Smooth muscle cell of the brain vasculature (primary cell): ENCODE data around the gene LRRC8E.

ENCODE experiments used
- DNase-seq: peaks from one replicate; pipeline ENCODE4 v3.0.0-alpha.2; 2012; ENCODE audit warnings: low read depth, low spot score

LRRC8E gene

DNA sequence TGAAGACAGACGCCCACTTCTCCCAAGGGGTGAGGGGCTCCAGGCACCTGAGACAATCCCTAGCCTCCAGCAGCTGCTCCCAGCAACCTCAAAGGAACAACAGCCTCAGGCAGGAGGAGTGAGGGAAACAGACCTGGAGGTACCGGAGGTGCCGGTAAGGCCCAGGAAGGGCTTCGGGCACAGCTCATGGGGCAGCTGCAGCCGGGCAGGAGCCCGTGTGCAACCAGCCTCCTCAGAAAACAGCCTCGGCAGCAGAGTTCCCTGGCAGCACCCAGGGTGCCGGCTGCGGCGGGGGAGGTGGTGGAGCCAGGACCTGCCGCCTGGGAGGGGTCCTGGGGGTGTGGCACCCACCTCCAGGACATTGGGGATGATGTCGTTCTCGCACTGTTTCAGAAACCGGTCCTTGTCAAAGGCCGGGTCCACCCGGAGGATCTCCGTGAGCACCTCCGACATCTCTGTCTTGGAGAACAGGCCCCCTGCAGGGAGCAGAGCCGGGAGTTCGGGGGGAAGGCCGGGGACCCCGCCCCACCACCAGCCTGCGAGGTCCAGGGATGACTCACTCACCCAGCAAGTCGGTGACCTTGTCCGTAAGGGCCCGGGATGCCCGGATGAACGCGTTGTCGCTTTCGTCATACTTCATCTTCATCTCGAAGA lies 44.1 kb downstream of the LRRC8E start:
- no peak for DNase-seq

DNA sequence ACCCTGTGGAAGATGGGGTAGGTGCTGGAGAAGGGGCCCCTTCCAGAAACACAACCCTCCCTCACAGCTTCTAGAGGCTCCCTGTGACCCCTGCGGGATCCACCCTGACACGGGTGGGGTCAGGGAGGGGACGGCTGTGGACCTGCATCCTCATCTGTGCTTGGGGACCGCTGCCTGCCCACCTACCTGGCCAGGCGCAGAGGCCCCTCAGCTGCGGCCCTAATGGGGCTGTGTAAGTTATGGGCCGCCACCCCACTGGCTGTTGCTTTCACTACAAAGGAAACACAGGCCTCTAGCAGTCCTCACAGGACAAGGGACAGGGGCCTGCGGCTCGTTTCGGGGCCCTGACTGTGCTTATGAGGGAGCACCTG lies 44.6 kb downstream of the LRRC8E start:
- DNase-seq, result no peak

DNA sequence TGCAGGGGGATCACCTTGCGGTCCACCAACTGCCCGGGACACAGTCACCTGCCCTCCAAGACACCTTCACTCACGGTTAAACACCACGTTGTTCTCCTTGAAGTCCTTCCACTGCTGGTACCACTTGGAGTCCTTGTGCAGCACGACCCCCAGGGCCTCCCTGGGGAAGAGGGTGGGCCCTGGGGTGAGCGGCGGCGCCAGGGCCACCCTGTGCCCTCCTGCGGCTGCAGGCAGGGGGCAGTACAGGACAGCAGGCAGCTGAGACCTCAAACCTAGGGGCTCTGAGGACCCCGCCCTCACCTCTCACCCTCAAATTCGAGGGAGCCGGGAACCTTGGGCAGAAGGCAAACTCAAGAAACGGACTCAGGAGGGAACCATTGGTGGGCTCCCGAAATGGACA lies 45.1 kb downstream of the LRRC8E start:
- DNase-seq, result no peak

DNA sequence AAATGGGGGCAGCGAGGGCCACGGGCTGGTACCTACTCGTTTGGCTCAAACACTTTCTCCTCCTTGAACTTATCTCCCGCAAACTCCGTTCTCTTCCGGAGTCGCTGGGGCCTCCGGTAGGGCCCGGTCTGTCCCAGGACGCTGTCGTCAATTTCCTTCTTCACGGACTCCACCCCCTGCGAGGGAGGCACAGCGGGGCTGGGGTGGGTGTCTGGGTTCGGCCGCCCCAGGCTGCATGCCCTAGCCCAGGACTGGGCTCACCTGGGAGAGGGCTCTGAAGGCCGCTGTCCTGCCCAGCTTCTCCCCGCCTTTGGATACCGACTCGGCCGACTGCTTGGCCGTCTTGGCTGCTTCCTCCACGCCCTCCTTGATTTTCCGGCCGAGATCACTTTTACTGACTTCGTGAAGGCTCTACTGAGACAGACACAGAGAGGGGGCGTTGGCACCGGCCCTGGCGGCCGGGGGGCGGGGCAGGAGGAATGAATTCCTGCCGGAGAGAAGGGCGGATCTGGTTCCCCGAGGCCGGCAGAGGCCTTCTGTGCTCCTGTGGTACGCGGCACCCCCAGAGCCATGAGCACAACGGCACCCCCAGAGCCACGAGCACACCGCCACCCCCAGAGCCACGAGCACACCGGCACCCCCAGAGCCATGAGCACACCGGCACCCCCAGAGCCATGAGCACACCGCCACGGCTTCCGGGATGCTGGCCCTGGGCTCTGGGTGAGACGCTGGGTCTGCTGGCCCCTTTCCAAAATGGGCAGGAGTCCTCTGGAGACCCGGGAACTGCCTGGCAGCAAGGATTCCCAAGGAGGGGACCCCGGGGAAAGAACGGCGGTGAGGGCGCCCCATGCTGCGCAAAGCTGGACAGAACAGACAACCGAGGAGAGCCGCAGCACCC lies 45.8 kb downstream of the LRRC8E start:
- no peak for DNase-seq

DNA sequence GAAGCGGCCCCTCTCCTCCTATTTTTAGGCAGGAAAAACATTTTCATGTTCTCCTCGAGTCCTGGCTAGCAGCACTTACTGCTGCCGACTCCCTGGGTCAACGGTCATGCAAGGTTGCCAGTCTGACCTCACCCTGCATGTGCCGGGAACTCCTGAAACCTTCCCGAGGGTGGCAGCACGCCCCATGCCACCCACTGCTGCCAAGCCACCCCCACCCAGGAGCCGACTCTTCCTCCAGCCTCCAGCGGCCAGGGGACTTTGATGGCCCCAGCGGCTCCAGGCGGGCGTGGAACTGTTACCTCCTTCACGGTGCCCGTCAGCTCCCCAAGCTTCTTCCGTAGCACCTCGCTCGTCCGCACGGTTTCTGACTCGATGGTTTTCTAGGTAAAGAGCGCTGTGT lies 46.5 kb downstream of the LRRC8E start:
- DNase-seq, result no peak

DNA sequence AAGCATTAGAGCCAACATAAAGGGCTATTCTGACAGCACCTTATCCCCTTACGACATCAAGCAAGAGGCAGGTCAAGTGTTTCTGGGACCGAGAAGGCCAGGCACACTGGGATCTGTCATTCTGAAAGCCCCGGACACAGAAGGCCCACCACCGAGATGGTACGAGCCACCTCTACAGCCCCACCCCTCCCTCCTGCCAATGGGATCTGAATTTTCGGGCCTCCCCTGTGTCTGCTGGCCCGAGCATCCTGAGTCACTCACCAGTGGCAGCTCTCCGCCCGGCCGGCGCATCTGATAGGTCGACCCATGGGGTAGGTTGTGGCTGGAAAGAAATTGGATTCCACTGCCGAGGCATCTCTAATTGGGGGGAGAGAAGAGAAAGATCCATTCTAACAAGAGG lies 52.5 kb downstream of the LRRC8E start:
- DNase-seq, result no peak

DNA sequence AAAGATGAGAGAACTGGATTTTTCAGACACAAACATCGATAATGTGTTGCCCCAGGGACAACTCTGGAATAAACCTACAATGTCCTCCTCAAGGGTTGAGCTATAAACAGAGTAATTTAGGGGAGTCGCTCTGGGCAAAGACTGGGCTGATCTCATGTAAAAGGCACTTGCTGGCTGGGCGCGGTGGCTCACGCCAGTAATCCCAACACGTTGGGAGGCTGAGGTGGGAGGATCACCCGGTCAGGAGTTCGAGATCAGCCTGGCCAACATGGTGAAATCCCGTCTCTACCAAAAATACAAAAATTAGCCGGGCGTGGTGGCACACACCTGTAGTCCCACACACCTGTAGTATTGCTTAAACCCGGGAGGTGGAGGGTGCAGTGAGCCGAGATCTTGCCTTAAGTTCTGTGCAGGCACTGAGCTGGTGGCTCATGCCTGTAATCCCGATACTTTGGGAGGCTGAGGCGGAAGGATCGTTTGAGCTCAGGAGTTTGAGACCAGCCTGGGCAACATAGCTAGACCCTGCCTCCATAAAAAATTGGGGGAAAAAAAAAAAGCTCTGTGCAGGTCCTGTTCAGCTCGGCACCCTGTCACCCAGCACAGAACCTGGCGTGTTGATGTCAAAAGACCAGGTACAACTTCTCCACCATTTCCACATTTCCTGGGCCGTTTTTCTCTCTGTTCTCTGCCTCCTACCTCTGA lies 53.7 kb downstream of the LRRC8E start:
- DNase-seq, result no peak

DNA sequence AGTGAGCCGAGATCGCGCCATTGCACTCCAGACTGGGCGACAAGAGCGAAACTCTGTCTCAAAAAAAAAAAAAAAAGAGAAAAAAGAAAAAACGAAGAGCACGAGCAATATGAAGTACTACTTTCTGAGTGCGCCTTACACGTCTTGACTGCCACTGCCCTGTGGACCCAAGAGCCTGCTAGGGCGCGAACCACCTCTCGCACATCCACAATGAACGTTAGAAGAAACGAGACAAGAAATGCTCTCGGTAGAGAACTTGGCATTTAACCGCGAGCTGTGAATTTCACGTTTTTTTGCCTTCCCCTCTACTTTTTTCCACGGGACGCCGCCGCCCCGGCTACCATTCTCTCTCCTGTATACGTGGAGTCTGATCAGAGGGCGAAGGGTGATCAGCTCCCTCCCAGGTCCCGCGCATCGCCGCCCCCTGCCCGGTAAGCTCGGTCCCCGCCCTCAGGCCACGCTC lies 54.7 kb downstream of the LRRC8E start:
- no peak for DNase-seq

DNA sequence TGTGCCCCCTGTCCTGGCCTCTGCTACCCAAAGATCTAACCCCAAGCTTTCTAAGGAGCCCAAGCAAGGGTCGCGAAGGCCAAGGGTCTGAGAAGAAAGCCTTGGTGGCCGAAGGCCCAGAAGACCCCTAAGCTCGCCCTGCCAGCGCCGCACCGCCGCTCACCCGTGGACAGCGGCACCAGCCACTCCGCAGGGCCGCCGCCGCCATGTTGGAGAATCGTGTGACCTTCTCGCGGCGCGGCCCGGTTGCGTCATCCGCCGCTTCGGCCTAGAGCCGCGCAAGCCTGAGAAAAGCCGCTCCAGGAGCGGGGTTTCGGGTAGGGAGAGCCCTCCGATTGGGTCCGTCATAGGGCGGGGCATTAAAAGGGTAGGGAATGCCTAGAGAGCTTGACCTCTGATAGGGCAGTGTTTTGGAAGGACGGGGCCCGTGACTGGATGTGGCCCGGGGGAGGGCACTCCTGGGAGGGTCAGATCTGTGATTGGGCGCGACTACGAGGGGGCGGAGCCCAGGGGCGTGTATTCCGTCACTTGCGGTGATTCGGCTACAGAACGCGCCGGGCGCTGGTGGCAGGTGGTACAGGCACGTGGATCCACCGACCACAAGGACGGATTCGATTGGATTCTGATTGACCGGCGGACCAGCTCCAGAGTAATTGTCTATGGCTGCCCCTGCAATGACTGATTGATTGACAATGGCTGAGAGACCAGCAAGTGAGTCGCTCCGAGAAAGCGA lies 55.3 kb downstream of the LRRC8E start, which contains the start of gene TIMM44:
Gene TIMM44, minus strand, starts transcription at position 223 of the 733 bp plus-strand sequence. Its CDS starts 15 bp downstream, at position 208.
- DNase-seq, result peak; percentile 98

DNA sequence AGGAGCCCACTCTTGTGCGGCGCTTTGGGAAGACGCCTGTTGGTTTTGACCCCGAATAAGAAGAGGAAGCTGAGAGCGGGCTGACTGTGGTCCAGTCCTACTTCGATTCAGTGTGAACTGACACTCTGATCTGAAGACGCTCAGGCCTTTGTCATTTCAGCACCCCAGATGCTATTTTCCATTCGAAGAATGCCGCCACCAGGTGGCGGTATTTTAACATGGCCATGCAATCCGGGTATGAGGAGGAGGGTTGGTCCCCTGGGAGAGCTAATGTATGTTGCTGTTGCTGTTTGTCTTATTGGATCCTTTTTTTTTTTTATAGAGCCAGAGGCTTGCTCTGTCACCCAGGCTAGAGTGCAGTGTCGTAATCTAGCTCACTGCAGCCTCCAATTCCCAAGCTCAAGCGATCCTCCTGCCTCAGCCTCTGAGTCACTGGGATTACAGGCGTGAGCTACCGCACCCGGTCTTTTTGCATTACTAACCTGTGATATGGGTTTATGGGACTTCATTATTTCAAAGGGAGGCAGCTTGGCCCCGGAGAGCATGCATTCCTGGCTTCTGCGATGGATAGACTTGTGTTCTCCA lies 56.0 kb downstream of the LRRC8E start:
- peak; percentile 86 for DNase-seq

DNA sequence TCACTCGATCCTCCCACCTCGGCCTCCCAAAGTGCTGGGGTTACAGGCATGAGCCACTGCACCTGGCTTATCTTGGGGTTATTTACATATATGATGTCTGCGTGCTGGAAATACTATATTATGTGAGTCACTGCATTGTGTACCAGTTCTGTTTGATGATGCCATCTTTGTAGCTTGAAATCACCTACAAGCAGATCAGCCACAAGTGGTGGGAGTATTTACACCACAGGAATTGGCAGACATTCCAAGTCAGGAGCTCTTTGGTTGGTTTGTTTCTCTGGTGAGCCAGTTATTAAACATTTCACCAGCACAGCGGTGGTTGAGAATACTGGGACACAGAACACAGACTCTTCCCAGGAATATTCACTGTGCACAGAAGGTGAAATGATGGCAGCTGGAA lies 59.6 kb downstream of the LRRC8E start:
- no peak for DNase-seq
